Endothelial cell of umbilical vein (primary cell): ENCODE results near the gene PIGB. TPM values are rescaled to one million over a fixed set of nuclear protein-coding genes. Genes with fewer than 3 reads are reported as not detected.

Experiments
- BruUV-seq: library from RNA; stranded (reverse); fragments of 400-500 nt; replicated peaks from 2 replicates; lab custom pipeline; 2021; lab: Mats Ljungman, UMichigan
- CTCF ChIA-PET: fragments of 300-600, 350-600 bp; sonication (Branson Sonifier 250); formaldehyde crosslinking; loops from one replicate; lab custom pipeline; 2021; ENCODE audit warnings: antibody characterized with exemption, inconsistent platforms; lab: Charles Lee
- POLR2A ChIA-PET: fragments of 300-600, 350-600 bp; sonication (Branson Sonifier 250); formaldehyde crosslinking; loops from one replicate; lab custom pipeline; 2021; ENCODE audit warnings: antibody characterized with exemption, inconsistent platforms; lab: Charles Lee
- DNase-seq: peaks from one replicate; pipeline ENCODE4 v3.0.0-alpha.2; 2011; ENCODE audit warnings: low read depth, low spot score
- FAIRE-seq: peaks from 2 replicates; lab custom pipeline; 2011; peaks lifted over from hg19 to GRCh38; lab: Jason Lieb, UNC
- H2AFZ ChIP-seq: 2 replicates; pipeline ENCODE4 v1.6.0; 2012; ENCODE audit warnings: low read depth, low read length, control low read depth, inconsistent platforms
- H3K27ac ChIP-seq: 2 replicates; pipeline ENCODE4 v1.5.1; 2011; ENCODE audit warnings: low read depth, mild to moderate bottlenecking, control low read depth, low read length, moderate library complexity; ENCODE audit not compliant: insufficient read depth
- H3K27me3 ChIP-seq, 2 experiments: 2 replicates each; pipeline versions ENCODE4 v1.6.0 to v1.6.1; 2011; ENCODE audit warnings: low read length in 2 of 2, mixed read lengths in 1 of 2; ENCODE audit not compliant: control insufficient read depth in 2 of 2, insufficient read depth in 2 of 2
- H3K36me3 ChIP-seq, 2 experiments: 2 replicates in 1 of 2; 3 replicates in 1 of 2; pipeline ENCODE4 v1.5.1; 2011; ENCODE audit warnings: low read length in 2 of 2, mild to moderate bottlenecking in 1 of 2, moderate library complexity in 1 of 2; ENCODE audit not compliant: control insufficient read depth in 2 of 2, insufficient read depth in 2 of 2; ENCODE audit errors: extremely low read depth in 1 of 2
- H3K4me1 ChIP-seq: 3 replicates; pipeline ENCODE4 v1.5.1; 2011; ENCODE audit warnings: mild to moderate bottlenecking, low read length; ENCODE audit not compliant: control insufficient read depth, insufficient read depth; ENCODE audit errors: extremely low read depth
- H3K4me2 ChIP-seq: 2 replicates; pipeline ENCODE4 v1.6.1; 2011; ENCODE audit warnings: low read length, control low read depth, mixed read lengths; ENCODE audit not compliant: insufficient read depth
- H3K4me3 ChIP-seq, 3 experiments: fragments of 200-600 bp in 1 of 3; sonication (generic), shearing (Covaris generic) in 1 of 3; replicated peaks in 1 of 3; 2 replicates each; pipeline ENCODE4 v1.5.1; 2011 to 2016; ENCODE audit warnings: control low read depth in 3 of 3, low read length in 3 of 3, mild to moderate bottlenecking in 2 of 3, inconsistent platforms in 1 of 3, low read depth in 1 of 3, moderate library complexity in 1 of 3; ENCODE audit not compliant: insufficient read depth in 1 of 3
- H3K79me2 ChIP-seq: 2 replicates; pipeline ENCODE4 v1.6.0; 2012; ENCODE audit warnings: low read length, inconsistent platforms; ENCODE audit not compliant: control insufficient read depth, insufficient read depth
- H3K9ac ChIP-seq: replicated peaks from 2 replicates; pipeline ENCODE3; 2011; ENCODE audit warnings: low read length, control low read depth; ENCODE audit not compliant: insufficient read depth; ENCODE audit errors: extremely low read depth
- H3K9me1 ChIP-seq: replicated peaks from 3 replicates; pipeline ENCODE4 v1.6.0; 2011; ENCODE audit warnings: mild to moderate bottlenecking, low read length; ENCODE audit not compliant: control insufficient read depth, insufficient read depth; ENCODE audit errors: extremely low read depth
- H3K9me3 ChIP-seq: replicated peaks from 2 replicates; pipeline ENCODE4 v1.5.1; 2012; ENCODE audit warnings: low read length, inconsistent platforms; ENCODE audit not compliant: control insufficient read depth, insufficient read depth
- H4K20me1 ChIP-seq: replicated peaks from 2 replicates; pipeline ENCODE3; 2011; ENCODE audit warnings: mild to moderate bottlenecking, low read length; ENCODE audit not compliant: control insufficient read depth, insufficient read depth; ENCODE audit errors: extremely low read depth
- EZH2 ChIP-seq: IDR thresholded peaks from 2 replicates; pipeline ENCODE4 v1.6.1; 2012; ENCODE audit warnings: borderline replicate concordance, low read depth, mild to moderate bottlenecking, moderate library complexity, low read length, inconsistent platforms; ENCODE audit not compliant: severe bottlenecking
- FOS ChIP-seq: IDR thresholded peaks from 2 replicates; pipeline ENCODE4 v1.6.1; 2011; ENCODE audit warnings: mild to moderate bottlenecking, low read length, moderate library complexity, borderline replicate concordance; ENCODE audit not compliant: insufficient read depth
- GATA2 ChIP-seq: IDR thresholded peaks from 2 replicates; pipeline ENCODE4 v1.7.0; 2011; ENCODE audit warnings: low read depth, mild to moderate bottlenecking, moderate library complexity, mixed read lengths, low read length; ENCODE audit not compliant: insufficient read length, insufficient read depth
- JUN ChIP-seq: IDR thresholded peaks from 2 replicates; pipeline ENCODE4 v1.6.1; 2011; ENCODE audit warnings: borderline replicate concordance, low read depth; ENCODE audit not compliant: insufficient read length, insufficient read depth
- MYC ChIP-seq: IDR thresholded peaks from one replicate; pipeline ENCODE4 v1.6.1; 2011; ENCODE audit warnings: mild to moderate bottlenecking, low read depth, low read length
- POLR2A ChIP-seq: IDR thresholded peaks from 2 replicates; pipeline ENCODE4 v1.6.1; 2012; ENCODE audit warnings: low read depth, mild to moderate bottlenecking, control low read depth, low read length
- POLR2AphosphoS5 ChIP-seq: IDR thresholded peaks from 2 replicates; pipeline ENCODE4 v1.6.1; 2012; ENCODE audit warnings: low read depth, mild to moderate bottlenecking, control low read depth, low read length, moderate library complexity; ENCODE audit not compliant: insufficient read depth
- dilution Hi-C: fragments of 300-500 bp; cut with MboI; formaldehyde crosslinking; loops from one replicate; pipeline ENCODE4 v1.15.0; 2019; ENCODE audit warnings: low sequenced_read_pairs; ENCODE audit not compliant: extremely low pct_ligation_motif_present
- intact Hi-C: fragments of 100-400 bp; cut with micrococcal nuclease; formaldehyde crosslinking; loops from one replicate; pipeline ENCODE4 v1.10.0; 2022
- polyA plus RNA-seq, 4 experiments: library from polyadenylated mRNA; depleted of rRNA in 3 of 4; stranded (reverse) in 3 of 4; unstranded in 1 of 4; fragments of >200 nt; gene quantifications; 2 replicates each; pipeline versions ENCODE4 v1.2.1 to v1.2.3, GENCODE V29; 2011 to 2012; ENCODE audit warnings: missing spikeins in 1 of 4
- total RNA-seq: library from RNA; stranded (reverse); gene quantifications from 2 replicates; pipeline ENCODE4 v1.2.3, GENCODE V29; 2021
- TF ChIP-seq, protein P1 (sequence below): IDR thresholded peaks from 2 replicates; pipeline ENCODE4 v1.6.1; 2011; ENCODE audit not compliant: insufficient read depth, insufficient read length
- TF ChIP-seq, protein P2 (sequence below), 2 donors: IDR thresholded peaks; 1 replicate in 1 of 2; 2 replicates in 1 of 2; pipeline ENCODE4 v1.5.1; 2011; ENCODE audit warnings: low read length in 2 of 2, mild to moderate bottlenecking in 2 of 2, moderate library complexity in 2 of 2, control low read depth in 1 of 2, inconsistent platforms in 1 of 2, low read depth in 1 of 2; ENCODE audit not compliant: insufficient read depth in 1 of 2; ENCODE audit errors: extremely low read depth in 1 of 2

PIGB gene
- total and polyA plus RNA-seq, 2 donors (not counting 3 experiments of a cell fraction or from before 2014, with no cell fraction given): 14.1 to 23.9 TPM

DNA sequence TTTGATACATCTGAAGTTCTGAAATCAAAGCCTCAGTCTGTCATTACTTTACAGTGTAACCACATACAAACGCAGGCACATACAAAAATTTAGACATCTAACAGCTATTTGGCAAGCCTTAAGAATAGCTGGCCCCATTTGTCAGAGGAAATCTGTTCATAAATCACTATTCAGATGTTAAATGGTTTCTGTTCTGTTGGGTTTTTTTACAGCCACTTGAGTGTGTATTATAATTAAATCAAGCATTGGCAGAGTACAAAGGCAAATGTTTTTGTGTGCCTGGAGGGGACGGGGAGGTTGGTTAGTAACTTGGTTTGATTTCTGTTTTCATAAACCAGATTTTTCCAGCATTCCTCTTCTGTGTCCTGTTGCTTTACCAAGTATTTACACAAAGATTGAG, 24.1 kb downstream of the PIGB start:
- H3K27ac ChIP-seq: no peak overlapping the region
- no TSS peak for BruUV-seq

More for the DNA sequence above, 24.1 kb downstream of the PIGB start:
- no peaks in the 10 kb centered on the region for H3K9me1 ChIP-seq
- FAIRE-seq (no peak), DNase-seq (peak; percentile 49)
- no peaks in the 10 kb centered on the region for H3K9me3 ChIP-seq
- H3K79me2 ChIP-seq: no peaks in the 10 kb centered on the region
- H3K4me3 ChIP-seq: no peak overlapping the region
- no peak overlapping the region for H3K9ac ChIP-seq
- no peaks in the 10 kb centered on the region for H3K4me1 ChIP-seq
- H3K27me3 ChIP-seq: no peaks in the 10 kb centered on the region
- H3K36me3 ChIP-seq: peaks cover 0 to 2% of the 10 kb centered on the region in 2 experiments
- intact Hi-C loops: no loop called here
- no peak overlapping the region for H3K4me2 ChIP-seq
- H2AFZ ChIP-seq: no peak overlapping the region
- dilution Hi-C loops: no loop called here
- POLR2A ChIA-PET: no interaction called here
- no peaks in the 10 kb centered on the region for H4K20me1 ChIP-seq
- TF ChIP-seq MYC (no peak), FOS (no peak), POLR2AphosphoS5 (no peak), EZH2 (no peak), JUN (no peak), GATA2 (no peak), POLR2A (no peak)
- TF ChIP-seq, protein P1, sequence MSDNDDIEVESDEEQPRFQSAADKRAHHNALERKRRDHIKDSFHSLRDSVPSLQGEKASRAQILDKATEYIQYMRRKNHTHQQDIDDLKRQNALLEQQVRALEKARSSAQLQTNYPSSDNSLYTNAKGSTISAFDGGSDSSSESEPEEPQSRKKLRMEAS: no peak
- TF ChIP-seq, protein P2, sequence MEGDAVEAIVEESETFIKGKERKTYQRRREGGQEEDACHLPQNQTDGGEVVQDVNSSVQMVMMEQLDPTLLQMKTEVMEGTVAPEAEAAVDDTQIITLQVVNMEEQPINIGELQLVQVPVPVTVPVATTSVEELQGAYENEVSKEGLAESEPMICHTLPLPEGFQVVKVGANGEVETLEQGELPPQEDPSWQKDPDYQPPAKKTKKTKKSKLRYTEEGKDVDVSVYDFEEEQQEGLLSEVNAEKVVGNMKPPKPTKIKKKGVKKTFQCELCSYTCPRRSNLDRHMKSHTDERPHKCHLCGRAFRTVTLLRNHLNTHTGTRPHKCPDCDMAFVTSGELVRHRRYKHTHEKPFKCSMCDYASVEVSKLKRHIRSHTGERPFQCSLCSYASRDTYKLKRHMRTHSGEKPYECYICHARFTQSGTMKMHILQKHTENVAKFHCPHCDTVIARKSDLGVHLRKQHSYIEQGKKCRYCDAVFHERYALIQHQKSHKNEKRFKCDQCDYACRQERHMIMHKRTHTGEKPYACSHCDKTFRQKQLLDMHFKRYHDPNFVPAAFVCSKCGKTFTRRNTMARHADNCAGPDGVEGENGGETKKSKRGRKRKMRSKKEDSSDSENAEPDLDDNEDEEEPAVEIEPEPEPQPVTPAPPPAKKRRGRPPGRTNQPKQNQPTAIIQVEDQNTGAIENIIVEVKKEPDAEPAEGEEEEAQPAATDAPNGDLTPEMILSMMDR (IDR thresholded peaks at IDR 0.05; ENCODE audit: extremely low read depth in 1 of 2, insufficient read depth in 1 of 2, low read depth in 1 of 2, low read length in 2 of 2): no peak
- CTCF ChIA-PET: no interaction called here
